ENCODE results near the gene HAVCR1.
"Not testable (repeated sequence)": the region's sequence is repeated elsewhere in the genome, so short reads cannot be mapped to it uniquely, and the experiment has no call there.

HAVCR1 gene

GRCh38 chr5:157057459-157058370 lies 1.2 kb downstream of the HAVCR1 start:
- Mint-ChIP-seq H3K36me3 (ENCODE audit: low read depth) (no peaks in the 10 kb centered on the region), H3K4me3 (no peak overlapping the region), H3K27ac (no peak overlapping the region), H3K9me3 (no peaks in the 10 kb centered on the region), H3K4me1 (no peaks in the 10 kb centered on the region), H3K27me3 (ENCODE audit: low read depth, poor library complexity) (no peaks in the 10 kb centered on the region)
- no peak for TF ChIP-seq CTCF (IDR thresholded peaks at IDR 0.05)
- DNase-seq = no peak

GRCh38 chr5:157056848-157057247 lies 2.1 kb downstream of the HAVCR1 start:
- not testable (repeated sequence) for H3K4me3 Mint-ChIP-seq; H3K27ac Mint-ChIP-seq; H3K9me3 Mint-ChIP-seq; H3K36me3 Mint-ChIP-seq (ENCODE audit: low read depth); H3K27me3 Mint-ChIP-seq (ENCODE audit: low read depth, poor library complexity); H3K4me1 Mint-ChIP-seq; DNase-seq

GRCh38 chr5:157051604-157052245 lies 7.2 kb downstream of the HAVCR1 start:
- Mint-ChIP-seq H3K9me3 (no peaks in the 10 kb centered on the region), H3K27me3 (ENCODE audit: low read depth, poor library complexity) (peaks cover 4% of the 10 kb centered on the region), H3K4me1 (peaks cover 19% of the 10 kb centered on the region), H3K36me3 (ENCODE audit: low read depth) (no peaks in the 10 kb centered on the region), H3K27ac (no peak overlapping the region), H3K4me3 (no peak overlapping the region)
- DNase-seq = no peak
- TF ChIP-seq CTCF (IDR thresholded peaks at IDR 0.05) = no peak

GRCh38 chr5:157050050-157050449 lies 8.9 kb downstream of the HAVCR1 start:
- no peaks in the 10 kb centered on the region for H3K9me3 Mint-ChIP-seq
- peak overlapping the region; percentile 17 for H3K27ac Mint-ChIP-seq
- DNase-seq = no peak
- TF ChIP-seq CTCF (IDR thresholded peaks at IDR 0.05) = no peak
- no peak overlapping the region for H3K4me3 Mint-ChIP-seq
- H3K27me3 Mint-ChIP-seq (ENCODE audit: low read depth, poor library complexity) = peaks cover 4% of the 10 kb centered on the region
- no peaks in the 10 kb centered on the region for H3K36me3 Mint-ChIP-seq (ENCODE audit: low read depth)
- peaks cover 19% of the 10 kb centered on the region for H3K4me1 Mint-ChIP-seq

- H3K27ac Mint-ChIP-seq = peak overlapping the region; percentile 17
Observed at GRCh38 chr5:157049605-157050004, 9.3 kb downstream of the HAVCR1 start.

More at GRCh38 chr5:157049605-157050004, 9.3 kb downstream of the HAVCR1 start:
- Mint-ChIP-seq H3K4me3 (no peak overlapping the region), H3K9me3 (no peaks in the 10 kb centered on the region), H3K4me1 (peaks cover 19% of the 10 kb centered on the region), H3K27me3 (ENCODE audit: low read depth, poor library complexity) (peaks cover 4% of the 10 kb centered on the region), H3K36me3 (ENCODE audit: low read depth) (no peaks in the 10 kb centered on the region)
- no peak for TF ChIP-seq CTCF (IDR thresholded peaks at IDR 0.05)
- DNase-seq = no peak

Data from nephron progenitor cell (in vitro differentiated cells).